Activated CD4-positive, alpha-beta T cell treated with anti-CD3 and anti-CD28 coated beads, Interleukin-2, amount 50 U/mL, for 16 hours (primary cell): ENCODE data around the gene ATRX.
"Not testable (repeated sequence)": the region's sequence is repeated elsewhere in the genome, so short reads cannot be mapped to it uniquely, and the experiment has no call there.

Source experiments
- DNase-seq: peaks from one replicate; pipeline ENCODE4 v3.0.0-alpha.2; 2020

Gene ATRX, protein sequence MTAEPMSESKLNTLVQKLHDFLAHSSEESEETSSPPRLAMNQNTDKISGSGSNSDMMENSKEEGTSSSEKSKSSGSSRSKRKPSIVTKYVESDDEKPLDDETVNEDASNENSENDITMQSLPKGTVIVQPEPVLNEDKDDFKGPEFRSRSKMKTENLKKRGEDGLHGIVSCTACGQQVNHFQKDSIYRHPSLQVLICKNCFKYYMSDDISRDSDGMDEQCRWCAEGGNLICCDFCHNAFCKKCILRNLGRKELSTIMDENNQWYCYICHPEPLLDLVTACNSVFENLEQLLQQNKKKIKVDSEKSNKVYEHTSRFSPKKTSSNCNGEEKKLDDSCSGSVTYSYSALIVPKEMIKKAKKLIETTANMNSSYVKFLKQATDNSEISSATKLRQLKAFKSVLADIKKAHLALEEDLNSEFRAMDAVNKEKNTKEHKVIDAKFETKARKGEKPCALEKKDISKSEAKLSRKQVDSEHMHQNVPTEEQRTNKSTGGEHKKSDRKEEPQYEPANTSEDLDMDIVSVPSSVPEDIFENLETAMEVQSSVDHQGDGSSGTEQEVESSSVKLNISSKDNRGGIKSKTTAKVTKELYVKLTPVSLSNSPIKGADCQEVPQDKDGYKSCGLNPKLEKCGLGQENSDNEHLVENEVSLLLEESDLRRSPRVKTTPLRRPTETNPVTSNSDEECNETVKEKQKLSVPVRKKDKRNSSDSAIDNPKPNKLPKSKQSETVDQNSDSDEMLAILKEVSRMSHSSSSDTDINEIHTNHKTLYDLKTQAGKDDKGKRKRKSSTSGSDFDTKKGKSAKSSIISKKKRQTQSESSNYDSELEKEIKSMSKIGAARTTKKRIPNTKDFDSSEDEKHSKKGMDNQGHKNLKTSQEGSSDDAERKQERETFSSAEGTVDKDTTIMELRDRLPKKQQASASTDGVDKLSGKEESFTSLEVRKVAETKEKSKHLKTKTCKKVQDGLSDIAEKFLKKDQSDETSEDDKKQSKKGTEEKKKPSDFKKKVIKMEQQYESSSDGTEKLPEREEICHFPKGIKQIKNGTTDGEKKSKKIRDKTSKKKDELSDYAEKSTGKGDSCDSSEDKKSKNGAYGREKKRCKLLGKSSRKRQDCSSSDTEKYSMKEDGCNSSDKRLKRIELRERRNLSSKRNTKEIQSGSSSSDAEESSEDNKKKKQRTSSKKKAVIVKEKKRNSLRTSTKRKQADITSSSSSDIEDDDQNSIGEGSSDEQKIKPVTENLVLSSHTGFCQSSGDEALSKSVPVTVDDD (N-terminal part only)

GRCh38 chrX:77785486-77786364 is at the start of gene ATRX:
Gene ATRX, minus strand, starts transcription at chrX:77786216. Its CDS starts 215 bp downstream, at chrX:77786001.
- DNase-seq, result peak; percentile 87

GRCh38 chrX:77831544-77831943 is 45.5 kb upstream of the ATRX start:
- DNase-seq, result not testable (repeated sequence)

- not testable (repeated sequence) for DNase-seq
These were observed 36.0 kb upstream of the ATRX start for GRCh38 chrX:77821989-77822388.

- DNase-seq, result no peak
These were observed 34.2 kb upstream of the ATRX start for GRCh38 chrX:77820091-77820727.

GRCh38 chrX:77814210-77814609 is 28.2 kb upstream of the ATRX start:
- DNase-seq, result no peak

DNA sequence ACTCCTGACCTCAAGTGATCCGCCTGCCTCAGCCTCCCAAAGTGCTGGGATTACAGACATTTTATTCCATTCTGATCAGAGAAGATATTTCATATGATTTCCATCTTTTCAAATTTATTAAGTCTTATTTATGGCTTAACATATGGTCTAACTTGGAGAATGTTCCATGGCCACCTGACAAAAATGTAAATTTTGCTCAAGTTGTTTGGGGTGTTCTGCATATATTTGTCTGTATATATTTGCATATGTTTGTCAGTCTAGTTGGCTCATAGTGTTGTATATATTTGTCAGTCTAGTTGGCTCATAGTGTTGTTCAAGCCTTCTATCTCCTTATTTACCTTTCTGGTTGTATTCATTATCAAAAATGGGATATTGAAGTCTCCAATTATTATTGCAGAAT is 16.2 kb upstream of the ATRX start:
- no peak for DNase-seq

DNA sequence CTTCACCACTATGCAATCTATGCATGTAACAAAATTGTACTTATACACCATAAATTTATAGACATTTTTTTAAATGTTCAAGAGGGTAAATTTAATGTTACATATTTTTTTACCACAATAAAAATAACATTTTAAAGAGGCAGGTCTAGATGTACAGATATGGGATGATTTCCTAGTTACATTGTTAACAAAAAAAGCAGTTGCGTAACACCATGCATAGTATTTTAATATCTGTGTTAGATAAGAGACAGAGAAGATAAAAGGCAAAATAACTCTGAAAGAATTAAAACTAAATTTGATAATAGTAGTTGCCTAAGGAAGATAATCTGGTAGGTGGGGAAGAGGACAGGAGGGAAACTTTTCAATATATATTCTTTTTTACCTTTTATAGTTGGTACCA is 9.1 kb upstream of the ATRX start:
- no peak for DNase-seq

DNA sequence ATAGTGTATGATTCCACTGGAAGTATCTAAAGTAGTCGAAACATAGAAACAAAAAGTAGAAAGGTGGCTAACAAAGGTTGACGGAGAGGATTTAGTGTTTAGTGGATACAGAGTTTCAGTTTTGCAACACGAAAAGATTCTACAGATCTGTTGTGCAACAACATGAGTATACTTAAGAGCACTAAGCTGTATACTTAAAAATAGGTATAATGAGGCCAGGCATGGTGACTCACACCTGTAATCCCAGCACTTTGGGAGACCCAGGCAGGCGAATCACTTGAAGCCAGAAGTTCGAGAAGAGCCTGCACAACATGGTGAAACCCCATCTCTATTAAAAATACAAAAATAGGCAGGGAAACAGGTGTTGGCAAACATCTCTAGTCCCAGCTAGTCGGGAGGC is 7.9 kb upstream of the ATRX start:
- DNase-seq, result no peak

- peak; percentile 63 for DNase-seq
These were observed 2.0 kb upstream of the ATRX start for GRCh38 chrX:77788050-77788449.

- no peak for DNase-seq
These were observed 307 bp upstream of the ATRX start for GRCh38 chrX:77786365-77786680.

DNA sequence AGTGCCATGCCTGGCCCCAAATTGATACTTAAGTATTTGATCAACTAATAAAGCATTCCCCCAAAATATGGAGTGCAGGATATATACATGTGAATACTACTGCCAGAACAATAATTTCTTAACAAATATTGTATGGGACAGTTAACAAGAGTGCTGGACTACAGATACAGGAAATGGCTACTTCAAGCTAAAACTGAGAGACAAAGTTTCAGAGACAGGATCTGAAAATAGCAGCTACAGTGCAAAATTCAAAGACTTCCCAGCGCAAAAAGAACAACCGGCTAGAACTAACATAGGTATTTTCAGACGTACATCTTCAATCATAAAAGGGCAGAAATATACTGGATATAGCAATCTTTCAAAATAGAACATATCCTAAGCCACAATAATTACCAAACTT is 6.3 kb downstream of the ATRX start:
- DNase-seq, result no peak

DNA sequence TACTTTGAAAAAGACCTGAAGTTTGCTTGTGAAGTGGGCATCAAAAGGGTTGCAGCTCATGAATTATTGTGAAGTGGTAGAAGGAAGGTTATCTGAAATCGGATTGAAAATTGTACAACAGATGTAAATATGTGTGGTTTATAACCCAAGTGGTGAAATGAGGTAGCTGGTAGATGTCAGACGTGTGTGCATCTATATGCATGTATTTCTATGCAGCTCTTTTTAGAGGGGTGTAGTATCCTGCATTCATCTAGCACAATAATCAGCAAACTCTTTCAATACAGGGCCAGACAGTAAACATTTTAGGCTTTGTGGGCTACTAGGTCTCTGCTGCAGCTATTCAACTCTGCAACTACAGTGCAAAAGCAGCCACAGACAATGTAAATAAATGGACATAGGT is 9.4 kb downstream of the ATRX start:
- no peak for DNase-seq

GRCh38 chrX:77771601-77772000 is 14.4 kb downstream of the ATRX start:
- DNase-seq, result no peak

DNA sequence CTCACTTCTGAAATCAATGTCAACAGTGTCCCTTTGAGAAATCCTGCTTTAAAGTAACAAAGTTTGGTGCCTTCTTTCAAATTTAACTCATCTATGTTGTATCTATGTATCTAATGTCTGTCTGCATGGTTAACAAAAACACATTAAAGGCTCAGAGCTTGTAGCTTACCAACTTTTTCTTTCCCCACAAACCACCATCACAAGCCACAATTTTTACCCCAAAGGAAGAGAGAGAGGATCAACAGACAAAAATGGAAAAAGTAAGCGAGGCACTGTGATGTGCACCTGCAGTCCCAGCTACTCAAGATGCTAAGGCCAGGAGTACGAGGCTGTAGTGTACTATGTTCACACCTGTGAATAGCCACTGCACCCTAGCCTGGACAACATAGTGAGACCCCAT is 17.2 kb downstream of the ATRX start:
- DNase-seq, result no peak

DNA sequence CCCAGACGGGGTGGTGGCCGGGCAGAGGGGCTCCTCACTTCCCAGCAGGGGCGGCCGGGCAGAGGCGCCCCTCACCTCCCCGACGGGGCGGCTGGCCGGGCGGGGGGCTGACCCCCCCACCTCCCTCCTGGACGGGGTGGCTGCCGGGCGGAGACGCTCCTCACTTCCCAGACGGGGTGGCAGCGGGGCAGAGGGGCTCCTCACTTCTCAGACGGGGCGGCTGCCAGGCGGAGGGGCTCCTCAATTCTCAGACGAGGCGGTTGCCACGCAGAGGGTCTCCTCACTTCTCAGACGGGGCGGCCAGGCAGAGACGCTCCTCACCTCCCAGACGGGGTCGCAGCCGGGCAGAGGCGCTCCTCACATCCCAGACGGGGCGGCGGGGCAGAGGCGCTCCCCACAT is 19.8 kb downstream of the ATRX start:
- not testable (repeated sequence) for DNase-seq

GRCh38 chrX:77755561-77755960 is 30.5 kb downstream of the ATRX start:
- DNase-seq, result no peak

- not testable (repeated sequence) for DNase-seq
These were observed 32.1 kb downstream of the ATRX start for GRCh38 chrX:77753942-77754341.

DNA sequence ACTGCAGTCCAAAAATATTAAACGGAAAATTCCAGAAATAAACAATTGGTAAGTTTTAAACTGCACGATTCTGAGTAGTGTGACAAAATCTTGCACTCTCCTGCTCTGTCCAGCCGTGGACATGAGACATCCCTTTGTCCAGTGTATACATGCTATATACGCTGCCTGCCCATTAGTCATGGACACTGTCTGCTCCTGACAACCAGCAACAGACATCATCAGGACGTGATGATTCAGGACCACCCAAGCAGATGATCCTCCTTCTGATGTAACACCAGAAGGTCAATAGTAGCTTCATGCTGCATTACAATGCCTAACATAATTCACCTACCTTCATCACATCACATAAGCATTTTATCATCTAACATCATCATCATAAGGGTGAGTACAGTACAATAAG is 36.3 kb downstream of the ATRX start:
- DNase-seq, result no peak

DNA sequence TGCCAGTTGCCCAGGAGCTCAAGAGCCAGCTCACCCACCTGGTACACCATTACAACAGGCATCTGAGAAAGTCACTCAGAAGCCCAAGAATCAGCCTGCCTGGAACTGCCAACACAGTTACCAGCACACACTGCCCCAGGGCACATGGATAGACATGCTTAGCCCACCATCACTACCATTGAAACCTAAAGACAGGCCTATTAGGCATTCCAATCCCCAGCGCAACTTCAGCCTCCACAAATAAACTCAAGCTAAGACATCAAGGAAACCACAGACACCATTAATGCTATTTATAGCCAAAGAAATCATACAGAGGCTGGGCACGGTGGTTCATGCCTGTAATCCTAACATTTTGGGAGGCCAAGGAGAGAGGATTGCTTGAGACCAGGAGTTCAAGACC is 42.3 kb downstream of the ATRX start:
- DNase-seq, result no peak

- no peak for DNase-seq
These were observed 43.1 kb downstream of the ATRX start for GRCh38 chrX:77742788-77743476.

GRCh38 chrX:77740376-77740905 is 45.6 kb downstream of the ATRX start:
- DNase-seq, result no peak
